LNCaP clone FGC (cell line): ENCODE data around the gene FOXP1.

ENCODE experiments used
- DNase-seq: peaks from one replicate; pipeline ENCODE4 v3.0.0-alpha.2; 2011; ENCODE audit warnings: low read depth
- H3K4me3 ChIP-seq: 2 replicates; pipeline ENCODE4 v1.5.1; 2011; ENCODE audit warnings: mild to moderate bottlenecking, low read depth, low read length, control low read depth
- TF ChIP-seq, protein P1 (sequence below): IDR thresholded peaks from 2 replicates; pipeline ENCODE4 v1.5.1; 2012; ENCODE audit warnings: mild to moderate bottlenecking; ENCODE audit not compliant: control insufficient read depth, insufficient read depth; ENCODE audit errors: extremely low read depth

Gene FOXP1

DNA sequence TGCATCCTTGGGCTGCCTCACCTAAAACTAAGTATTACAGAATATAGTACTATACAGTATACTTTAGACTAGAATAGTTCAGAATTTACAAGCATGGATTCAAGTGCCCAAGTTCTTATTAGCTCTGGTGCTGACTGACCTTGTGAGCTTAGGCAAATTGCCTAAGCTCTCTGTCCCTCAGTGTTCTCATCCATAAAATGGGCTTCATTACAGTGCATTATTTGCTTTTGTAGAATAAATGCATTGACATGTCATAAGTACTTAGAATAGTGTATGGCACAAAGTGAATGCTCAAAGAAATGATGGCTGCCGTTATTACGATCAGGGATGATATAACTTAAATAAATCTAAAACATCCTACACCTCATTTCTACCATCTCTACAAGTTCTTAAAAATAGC, 269.7 kb downstream of the FOXP1 start:
- H3K4me3 ChIP-seq: no peak overlapping the region
- TF ChIP-seq, protein P1, sequence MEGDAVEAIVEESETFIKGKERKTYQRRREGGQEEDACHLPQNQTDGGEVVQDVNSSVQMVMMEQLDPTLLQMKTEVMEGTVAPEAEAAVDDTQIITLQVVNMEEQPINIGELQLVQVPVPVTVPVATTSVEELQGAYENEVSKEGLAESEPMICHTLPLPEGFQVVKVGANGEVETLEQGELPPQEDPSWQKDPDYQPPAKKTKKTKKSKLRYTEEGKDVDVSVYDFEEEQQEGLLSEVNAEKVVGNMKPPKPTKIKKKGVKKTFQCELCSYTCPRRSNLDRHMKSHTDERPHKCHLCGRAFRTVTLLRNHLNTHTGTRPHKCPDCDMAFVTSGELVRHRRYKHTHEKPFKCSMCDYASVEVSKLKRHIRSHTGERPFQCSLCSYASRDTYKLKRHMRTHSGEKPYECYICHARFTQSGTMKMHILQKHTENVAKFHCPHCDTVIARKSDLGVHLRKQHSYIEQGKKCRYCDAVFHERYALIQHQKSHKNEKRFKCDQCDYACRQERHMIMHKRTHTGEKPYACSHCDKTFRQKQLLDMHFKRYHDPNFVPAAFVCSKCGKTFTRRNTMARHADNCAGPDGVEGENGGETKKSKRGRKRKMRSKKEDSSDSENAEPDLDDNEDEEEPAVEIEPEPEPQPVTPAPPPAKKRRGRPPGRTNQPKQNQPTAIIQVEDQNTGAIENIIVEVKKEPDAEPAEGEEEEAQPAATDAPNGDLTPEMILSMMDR: no peak
- DNase-seq: no peak

DNA sequence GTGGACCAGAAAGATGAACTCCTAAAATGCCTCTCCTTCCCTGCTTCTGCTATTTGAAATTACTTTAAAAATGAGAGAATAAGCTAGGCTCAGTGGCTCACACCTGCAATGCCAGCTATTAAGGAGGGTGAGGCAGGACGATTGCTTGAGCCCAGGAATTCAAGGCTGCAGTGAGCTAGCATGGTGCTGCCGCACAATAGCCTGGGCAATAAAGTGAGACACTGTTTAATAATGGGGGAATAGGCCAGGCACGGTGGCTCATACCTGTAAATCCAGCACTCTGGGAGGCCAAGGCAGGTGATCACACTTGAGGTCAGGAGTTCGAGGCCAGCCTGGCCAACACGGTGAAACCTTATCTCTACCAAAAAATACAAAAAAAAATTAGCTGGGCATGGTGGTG, 271.1 kb downstream of the FOXP1 start:
- H3K4me3 ChIP-seq: no peak overlapping the region
- TF ChIP-seq, protein P1: no peak
- DNase-seq: no peak

DNA sequence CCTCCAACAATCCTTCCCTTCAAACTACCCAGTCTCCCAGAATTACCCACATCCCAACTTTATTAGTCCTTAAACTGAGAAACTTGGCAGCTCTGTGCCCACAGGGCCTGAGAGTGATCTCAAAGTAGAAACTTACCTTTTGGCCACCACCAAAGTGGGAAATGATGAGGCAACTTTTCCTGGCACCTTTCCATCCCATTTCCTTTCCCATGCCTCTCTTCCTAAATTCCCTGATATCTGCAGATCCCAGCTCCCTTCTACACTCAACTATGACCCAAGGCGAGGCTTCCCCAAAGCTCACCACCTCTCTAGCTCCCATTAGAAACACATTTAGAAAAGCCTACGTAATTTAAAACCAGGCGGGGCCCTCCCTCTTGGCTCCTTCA, 271.9 kb downstream of the FOXP1 start:
- H3K4me3 ChIP-seq: no peak overlapping the region
- TF ChIP-seq, protein P1: no peak
- DNase-seq: no peak

DNA sequence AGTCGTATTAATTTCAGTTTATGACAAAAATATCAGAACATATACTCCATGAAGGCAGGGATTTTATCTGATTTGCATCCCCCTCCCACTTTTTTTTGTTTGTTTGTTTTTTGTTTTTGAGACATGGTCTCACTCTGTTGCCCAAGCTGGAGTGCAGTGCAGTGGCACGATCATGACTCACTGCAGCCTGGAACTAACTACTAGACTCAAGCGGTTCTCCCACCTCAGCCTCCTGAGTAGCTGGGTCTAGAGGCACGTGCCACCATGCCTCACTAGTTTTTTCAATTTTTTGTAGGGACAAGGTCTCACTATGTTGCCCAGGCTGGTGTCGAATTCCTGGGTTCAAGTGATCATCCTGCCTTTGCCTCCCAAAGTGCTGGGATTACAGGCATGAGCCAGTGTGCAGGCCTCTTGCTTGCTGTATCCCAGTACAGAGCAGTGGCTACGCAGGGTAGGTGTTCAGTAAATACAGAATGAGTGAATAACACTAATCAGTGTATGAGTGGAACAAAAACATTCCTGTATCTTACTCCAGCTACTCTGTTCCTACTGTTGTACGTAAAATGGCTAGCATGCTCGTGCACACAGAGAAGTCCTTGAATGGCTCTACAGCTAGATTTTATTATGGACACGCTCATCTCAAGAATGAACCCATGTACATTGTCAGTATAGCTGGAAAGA, 272.4 kb downstream of the FOXP1 start:
- no peak overlapping the region for H3K4me3 ChIP-seq
- TF ChIP-seq, protein P1: no peak
- DNase-seq: no peak

DNA sequence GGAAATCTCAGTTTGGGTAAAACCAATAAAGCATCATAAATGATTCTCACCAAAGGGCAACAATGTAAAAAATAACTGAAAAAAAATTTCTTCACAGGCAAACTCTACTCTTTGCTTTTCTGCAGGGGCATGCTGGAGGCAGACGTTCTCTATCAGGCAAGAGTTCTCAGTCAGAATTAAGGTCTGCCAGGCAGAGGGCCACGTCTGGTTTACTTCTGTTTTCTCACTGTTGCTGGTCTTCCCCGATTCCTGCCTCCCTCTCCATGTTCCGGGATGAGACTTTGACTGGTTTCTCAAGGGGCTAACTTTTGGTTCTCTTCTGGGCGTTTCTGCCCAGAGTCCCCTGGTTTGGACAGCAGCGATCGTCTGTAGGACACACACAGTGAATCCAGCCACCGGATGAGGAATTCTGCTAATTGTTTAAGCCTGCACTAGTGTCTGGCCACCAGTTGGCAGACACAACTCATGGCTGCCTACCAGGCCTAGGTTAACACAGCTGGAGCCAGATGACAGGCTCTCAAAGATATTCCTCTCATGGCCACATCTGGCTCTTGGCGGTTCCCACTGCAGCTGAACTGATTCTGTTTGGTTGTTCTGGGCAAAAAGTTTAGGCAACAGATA, 273.1 kb downstream of the FOXP1 start:
- no peak for DNase-seq
- TF ChIP-seq, protein P1: no peak
- H3K4me3 ChIP-seq: no peak overlapping the region

DNA sequence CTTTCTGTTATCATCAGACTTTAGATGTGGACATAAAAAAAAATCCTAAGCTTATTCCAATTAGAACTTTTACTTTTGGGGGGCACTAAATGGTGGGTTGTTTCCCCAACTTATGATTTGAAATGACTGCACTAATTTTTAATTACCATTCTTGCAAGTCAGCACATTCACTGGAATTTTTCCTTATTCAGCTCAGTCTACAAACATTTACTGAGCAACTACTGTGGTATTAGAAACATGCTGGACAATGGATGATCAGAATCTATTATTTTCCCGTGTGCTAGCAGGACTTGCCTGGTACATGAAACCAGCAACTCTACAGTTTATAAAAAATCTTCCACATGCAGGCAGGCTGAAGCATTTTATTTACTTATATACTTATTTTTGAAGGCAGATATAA, 273.6 kb downstream of the FOXP1 start:
- DNase-seq: no peak
- no peak overlapping the region for H3K4me3 ChIP-seq
- TF ChIP-seq, protein P1: no peak

DNA sequence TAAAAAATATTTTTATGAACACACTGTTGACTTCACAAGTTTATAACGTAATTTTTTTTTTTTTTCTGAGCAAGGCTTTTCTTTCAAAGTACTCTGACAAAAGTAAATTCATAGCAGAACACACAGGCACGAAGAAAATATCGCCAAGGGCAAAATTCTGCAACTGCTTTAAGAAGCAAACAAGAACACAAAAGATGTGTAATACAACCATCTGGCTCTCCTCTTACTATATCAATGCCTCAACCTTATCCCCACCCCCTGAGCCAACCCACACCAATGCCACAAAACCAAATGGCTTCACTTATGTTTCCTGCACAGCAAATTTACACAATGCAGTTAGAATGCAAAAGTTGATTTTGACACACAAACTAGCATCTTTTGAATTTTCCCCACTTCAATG, 274.2 kb downstream of the FOXP1 start:
- H3K4me3 ChIP-seq: no peak overlapping the region
- no peak for DNase-seq
- TF ChIP-seq, protein P1: no peak
